ENCODE results near the gene NANS. TPM values are rescaled to one million over a fixed set of nuclear protein-coding genes. Genes with fewer than 3 reads are reported as not detected.

The NANS gene
- total RNA-seq, 1 experiment from 2014 or later: 48.9 TPM

- no peak for TF ChIP-seq REST (IDR thresholded peaks at IDR 0.05; ENCODE audit: low read depth)
- TF ChIP-seq JUND (IDR thresholded peaks at IDR 0.05): no peak
Measured at GRCh38 chr9:98074115-98074990, 17.8 kb downstream of the NANS start (continued).

GRCh38 chr9:98075332-98075805 lies 18.8 kb downstream of the NANS start:
- no peak overlapping the region for H2AFZ ChIP-seq (ENCODE audit: low read depth, low read length, poor library complexity, severe bottlenecking)
- no peak overlapping the region; the same call in 1 of the 2 replicates for H3K4me2 ChIP-seq (ENCODE audit: low read length)
- no peaks in the 10 kb centered on the region for H3K27me3 ChIP-seq (ENCODE audit: insufficient read depth, low read length)
- H3K79me2 ChIP-seq (ENCODE audit: insufficient read depth, low read length): peaks cover 38% of the 10 kb centered on the region
- no peak overlapping the region for H3K9ac ChIP-seq (ENCODE audit: low read length)
- BruUV-seq (replicated peaks): no TSS peak
- H3K4me3 ChIP-seq (replicated peaks in 1 of 2; ENCODE audit: low read depth in 1 of 2, low read length in 2 of 2): no peak overlapping the region
- peak; percentile 40 for DNase-seq (ENCODE audit: low read depth, low spot score)
- ChIA-PET POLR2A (interaction anchor here (0.8 kb wide), 1 partner anchor 401 kb away, joined by 4 read pairs; no protein-coding TSS in a partner anchor), CTCF (no interaction called here), RAD21 (ENCODE audit: low non-redundant PET in 1 of 2, low total read pairs in 2 of 2, uncharacterized antibody in 2 of 2, unreplicated experiment in 2 of 2) (interaction anchor here in 1 of 2 experiments (1.2 kb wide), 1 partner anchor 130 kb away, joined by 3 read pairs; no protein-coding TSS in a partner anchor)
- intact Hi-C loops (cut with micrococcal nuclease): loop anchor here (10.0 kb wide), 2 partner anchors 139 to 699 kb away; no protein-coding TSS in a partner anchor
- peaks cover 11 to 24% of the 10 kb centered on the region in 2 experiments; a peak in 3 of 4 replicates for H3K36me3 ChIP-seq (ENCODE audit: control insufficient read depth in 1 of 2, insufficient read depth in 2 of 2, low read length in 2 of 2)
- no peaks in the 10 kb centered on the region for H3K9me3 ChIP-seq (ENCODE audit: control insufficient read depth in 1 of 2, insufficient read depth in 1 of 2, low read depth in 1 of 2, low read length in 2 of 2)
- no peaks in the 10 kb centered on the region for H3K9me2 ChIP-seq (ENCODE audit: insufficient read depth)
- H3K4me1 ChIP-seq (ENCODE audit: control insufficient read depth in 1 of 2, insufficient read depth in 2 of 2, low read length in 2 of 2): peaks cover 0 to 18% of the 10 kb centered on the region in 2 experiments; a peak in 3 of 4 replicates
- H4K20me1 ChIP-seq (ENCODE audit: insufficient read depth): no peaks in the 10 kb centered on the region
- ATAC-seq: peak; percentile 74
- no peak overlapping the region for H3K27ac ChIP-seq (ENCODE audit: low read depth, low read length)
- TF ChIP-seq CEBPB (IDR thresholded peaks at IDR 0.05; ENCODE audit: low read depth): no peak
- no peak for TF ChIP-seq SRF (IDR thresholded peaks at IDR 0.05; ENCODE audit: low read depth)
- no peak for TF ChIP-seq ELF1 (IDR thresholded peaks at IDR 0.05; ENCODE audit: borderline replicate concordance, low read depth)
- no peak for TF ChIP-seq ZNF274 (IDR thresholded peaks at IDR 0.05; ENCODE audit: low read depth, low read length)
- no peak for TF ChIP-seq FOSL1 (IDR thresholded peaks at IDR 0.05; ENCODE audit: low read depth)
- TF ChIP-seq ZBTB33 (IDR thresholded peaks at IDR 0.05; ENCODE audit: extremely low read depth, insufficient replicate concordance, low read length): no peak
- no peak for TF ChIP-seq POLR2A (IDR thresholded peaks at IDR 0.05; ENCODE audit: borderline replicate concordance, extremely low read depth, insufficient read depth, insufficient read length)
- TF ChIP-seq CTCF (IDR thresholded peaks at IDR 0.05 in 2 of 3, conservative IDR thresholded peaks at IDR 0.05 in 1 of 3; ENCODE audit: borderline replicate concordance in 1 of 3, insufficient read depth in 1 of 3, low read depth in 2 of 3, low read length in 2 of 3): no peak
- TF ChIP-seq MAX (IDR thresholded peaks at IDR 0.05): no peak
- TF ChIP-seq JUND (IDR thresholded peaks at IDR 0.05): no peak
- TF ChIP-seq TCF7L2 (IDR thresholded peaks at IDR 0.05; ENCODE audit: borderline replicate concordance, extremely low read depth, insufficient read depth, insufficient read length): no peak
- TF ChIP-seq SP1 (IDR thresholded peaks at IDR 0.05; ENCODE audit: low read depth): no peak
- TF ChIP-seq EZH2phosphoT487 (IDR thresholded peaks at IDR 0.05; ENCODE audit: borderline replicate concordance): no peak
- TF ChIP-seq ATF3 (IDR thresholded peaks at IDR 0.05): no peak

Data from HCT116 (cell line).